GM12873 (cell line): ENCODE measurements around the gene PTPRA.

Experiments
- CTCF ChIP-seq: IDR thresholded peaks from 2 replicates; pipeline ENCODE4 v1.5.1; 2012; ENCODE audit warnings: low read depth, mild to moderate bottlenecking, moderate library complexity, low read length, control low read depth; ENCODE audit not compliant: insufficient read depth; ENCODE audit errors: missing control alignments

The PTPRA gene

GRCh38 chr20:2836035-2836434, 37.2 kb upstream of the PTPRA start:
- TF ChIP-seq CTCF, result no peak

DNA sequence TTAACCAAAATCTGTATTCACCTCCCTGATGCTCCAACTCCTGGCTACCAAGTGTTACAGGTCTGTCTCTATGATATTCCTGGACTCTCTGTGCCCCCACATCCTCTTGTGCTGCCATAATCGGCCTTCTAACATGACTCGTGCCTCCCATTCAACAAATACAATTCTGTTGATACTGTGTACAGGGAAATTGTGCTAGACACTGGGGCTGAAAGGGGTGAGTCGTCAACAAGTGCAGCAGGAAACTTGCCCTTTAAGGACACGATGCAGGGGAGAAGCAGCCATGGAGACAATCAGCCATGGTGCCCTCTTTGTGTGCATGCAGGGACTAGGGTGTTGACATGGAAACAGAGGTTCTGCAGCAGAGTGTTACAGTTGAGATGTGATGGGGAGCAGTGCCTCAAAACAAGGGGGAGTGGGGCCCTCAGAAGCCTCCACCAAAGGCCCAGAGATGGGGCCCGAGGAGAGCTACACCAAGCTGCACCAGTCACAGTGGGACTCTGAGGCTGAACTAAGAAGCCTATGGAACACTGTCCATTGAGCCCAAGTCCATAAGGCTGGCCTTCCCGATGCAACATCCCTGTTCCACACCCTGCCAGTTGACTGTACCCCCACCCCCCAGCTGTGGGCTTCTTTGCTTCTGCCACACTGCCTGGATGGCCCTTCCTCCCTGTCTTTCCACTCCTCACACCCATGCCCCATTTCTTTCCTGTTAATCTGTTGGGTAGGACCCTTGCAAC, 35.9 kb upstream of the PTPRA start:
- TF ChIP-seq CTCF, result no peak

- TF ChIP-seq CTCF, result no peak
Measured at GRCh38 chr20:2838170-2838797, 35.0 kb upstream of the PTPRA start.

- no peak for TF ChIP-seq CTCF
Measured at GRCh38 chr20:2838847-2839671, 34.2 kb upstream of the PTPRA start.

DNA sequence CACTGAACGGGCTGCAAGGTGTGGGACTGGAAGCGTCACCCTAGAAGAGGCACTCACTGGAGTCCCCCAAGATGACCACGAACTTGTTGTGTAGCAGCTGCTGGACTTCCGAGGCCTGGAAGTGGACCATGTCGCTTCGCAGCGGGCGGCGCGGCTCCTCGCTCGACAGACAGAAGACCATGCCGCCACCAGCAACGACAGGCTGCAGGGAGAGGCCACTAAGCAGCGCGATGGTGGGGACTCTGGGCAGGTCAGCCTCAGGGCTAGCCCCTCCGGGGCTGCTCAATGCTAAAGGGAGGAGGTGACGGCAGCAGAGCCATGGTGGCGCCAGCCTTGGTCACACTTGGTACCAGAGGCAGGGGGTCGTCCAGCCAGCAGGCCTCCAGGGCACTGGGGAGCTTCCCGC, 33.5 kb upstream of the PTPRA start:
- TF ChIP-seq CTCF, result no peak

GRCh38 chr20:2840138-2840966, 32.9 kb upstream of the PTPRA start, which contains the start of the genes PCED1A and VPS16:
TSS of gene PCED1A (minus strand) at chr20:2840655. CDS start at chr20:2839912, 743 bp downstream.
TSS of gene VPS16 (plus strand) at chr20:2840745. CDS start at chr20:2840775, 30 bp downstream.
- no peak for TF ChIP-seq CTCF
